Measurements from ENCODE around the gene TP53BP2.

DNA sequence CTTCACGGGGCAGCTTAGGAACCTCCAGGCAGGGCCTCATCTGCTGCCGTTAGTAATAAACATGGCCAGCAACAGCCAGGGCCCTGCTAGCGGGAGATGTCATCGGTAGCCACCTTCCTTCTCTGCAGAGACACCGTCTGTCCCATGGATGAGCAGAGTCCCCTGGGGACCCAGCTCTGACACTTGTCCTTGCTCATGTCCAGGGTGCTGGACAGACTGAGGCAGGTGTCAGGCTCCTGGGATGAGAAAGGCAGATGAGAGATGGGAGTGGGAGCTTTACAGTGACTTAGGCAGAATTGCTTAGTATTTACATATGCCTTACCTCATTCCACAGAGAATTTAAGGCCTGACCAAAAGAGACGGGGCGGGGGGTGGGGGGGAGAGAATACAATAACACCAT is 108.4 kb downstream of the TP53BP2 start:
- TF ChIP-seq, protein P1, sequence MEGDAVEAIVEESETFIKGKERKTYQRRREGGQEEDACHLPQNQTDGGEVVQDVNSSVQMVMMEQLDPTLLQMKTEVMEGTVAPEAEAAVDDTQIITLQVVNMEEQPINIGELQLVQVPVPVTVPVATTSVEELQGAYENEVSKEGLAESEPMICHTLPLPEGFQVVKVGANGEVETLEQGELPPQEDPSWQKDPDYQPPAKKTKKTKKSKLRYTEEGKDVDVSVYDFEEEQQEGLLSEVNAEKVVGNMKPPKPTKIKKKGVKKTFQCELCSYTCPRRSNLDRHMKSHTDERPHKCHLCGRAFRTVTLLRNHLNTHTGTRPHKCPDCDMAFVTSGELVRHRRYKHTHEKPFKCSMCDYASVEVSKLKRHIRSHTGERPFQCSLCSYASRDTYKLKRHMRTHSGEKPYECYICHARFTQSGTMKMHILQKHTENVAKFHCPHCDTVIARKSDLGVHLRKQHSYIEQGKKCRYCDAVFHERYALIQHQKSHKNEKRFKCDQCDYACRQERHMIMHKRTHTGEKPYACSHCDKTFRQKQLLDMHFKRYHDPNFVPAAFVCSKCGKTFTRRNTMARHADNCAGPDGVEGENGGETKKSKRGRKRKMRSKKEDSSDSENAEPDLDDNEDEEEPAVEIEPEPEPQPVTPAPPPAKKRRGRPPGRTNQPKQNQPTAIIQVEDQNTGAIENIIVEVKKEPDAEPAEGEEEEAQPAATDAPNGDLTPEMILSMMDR (IDR thresholded peaks at IDR 0.05), result no peak
- TF ChIP-seq POLR2A (IDR thresholded peaks at IDR 0.05), result no peak

Measured in Peyer's patch (tissue), 4 donors.